NCI-H2227 treated with DMSO at 0.1 percent for 48 hours (cell line): ENCODE results near the gene BRME1.

Experiments
- DNase-seq: peaks from one replicate; lab custom pipeline; 2025; lab: John Stamatoyannopoulos, UW

BRME1 gene

GRCh38 chr19:13905634-13906520 is at the start of gene BRME1, which contains the start of gene CC2D1A:
BRME1 (minus strand) TSS chr19:13906117; CDS start chr19:13904892, 1,225 bp downstream.
CC2D1A (plus strand) TSS chr19:13906201; CDS start chr19:13906442, 241 bp downstream.
- peak; percentile 84 for DNase-seq

DNA sequence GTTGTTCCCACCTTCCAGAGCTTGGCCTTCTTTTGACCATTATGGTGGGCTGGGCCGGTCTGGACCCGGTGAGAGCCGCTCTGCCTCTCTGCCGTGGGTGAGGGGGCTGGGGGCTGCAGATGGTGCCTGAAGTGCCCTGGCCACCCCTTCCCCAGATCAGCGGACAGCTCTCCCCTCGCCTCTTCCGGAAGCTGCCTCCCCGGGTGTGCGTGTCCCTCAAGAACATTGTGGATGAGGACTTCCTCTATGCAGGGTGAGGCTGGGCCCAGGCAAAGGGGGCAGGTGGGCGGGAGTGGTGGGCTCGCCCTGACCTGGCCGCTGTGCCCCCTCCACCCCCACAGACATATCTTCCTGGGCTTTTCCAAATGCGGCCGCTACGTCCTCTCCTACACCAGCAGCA is 48.3 kb upstream of the BRME1 start:
- DNase-seq, result no peak

- DNase-seq, result peak; percentile 27
Observed at GRCh38 chr19:13952931-13953531, 47.1 kb upstream of the BRME1 start.

- peak; percentile 97 for DNase-seq
Observed at GRCh38 chr19:13952154-13952930, 46.4 kb upstream of the BRME1 start, which contains the start of gene DCAF15. DCAF15 (plus strand) TSS chr19:13952509; CDS start chr19:13952513, 4 bp downstream.

DNA sequence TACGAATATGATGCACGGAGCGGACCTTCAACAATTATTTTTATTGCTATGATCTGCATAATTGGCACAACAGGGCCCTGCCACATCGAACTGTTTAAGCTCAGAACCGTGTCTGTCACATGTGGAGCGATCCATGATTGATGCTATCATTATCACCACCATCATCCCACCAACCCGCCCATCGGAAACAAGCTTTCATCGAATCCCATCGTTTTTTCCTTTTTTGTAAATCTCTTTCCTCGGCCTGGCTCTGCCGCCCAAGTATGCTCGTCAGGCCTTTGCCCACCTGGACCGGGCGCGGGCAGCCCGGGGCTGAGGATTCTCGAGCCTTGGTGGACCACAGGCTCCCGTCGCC is 45.9 kb upstream of the BRME1 start:
- no peak for DNase-seq

GRCh38 chr19:13951043-13951442 is 45.1 kb upstream of the BRME1 start:
- DNase-seq, result no peak

GRCh38 chr19:13946414-13946813 is 40.5 kb upstream of the BRME1 start:
- no peak for DNase-seq

GRCh38 chr19:13942023-13942684 is 36.2 kb upstream of the BRME1 start:
- no peak for DNase-seq

GRCh38 chr19:13938301-13939064 is 32.6 kb upstream of the BRME1 start, which contains the start of gene PODNL1:
PODNL1 (minus strand) TSS chr19:13938417; CDS start chr19:13938181, 236 bp downstream.
- DNase-seq, result no peak

DNA sequence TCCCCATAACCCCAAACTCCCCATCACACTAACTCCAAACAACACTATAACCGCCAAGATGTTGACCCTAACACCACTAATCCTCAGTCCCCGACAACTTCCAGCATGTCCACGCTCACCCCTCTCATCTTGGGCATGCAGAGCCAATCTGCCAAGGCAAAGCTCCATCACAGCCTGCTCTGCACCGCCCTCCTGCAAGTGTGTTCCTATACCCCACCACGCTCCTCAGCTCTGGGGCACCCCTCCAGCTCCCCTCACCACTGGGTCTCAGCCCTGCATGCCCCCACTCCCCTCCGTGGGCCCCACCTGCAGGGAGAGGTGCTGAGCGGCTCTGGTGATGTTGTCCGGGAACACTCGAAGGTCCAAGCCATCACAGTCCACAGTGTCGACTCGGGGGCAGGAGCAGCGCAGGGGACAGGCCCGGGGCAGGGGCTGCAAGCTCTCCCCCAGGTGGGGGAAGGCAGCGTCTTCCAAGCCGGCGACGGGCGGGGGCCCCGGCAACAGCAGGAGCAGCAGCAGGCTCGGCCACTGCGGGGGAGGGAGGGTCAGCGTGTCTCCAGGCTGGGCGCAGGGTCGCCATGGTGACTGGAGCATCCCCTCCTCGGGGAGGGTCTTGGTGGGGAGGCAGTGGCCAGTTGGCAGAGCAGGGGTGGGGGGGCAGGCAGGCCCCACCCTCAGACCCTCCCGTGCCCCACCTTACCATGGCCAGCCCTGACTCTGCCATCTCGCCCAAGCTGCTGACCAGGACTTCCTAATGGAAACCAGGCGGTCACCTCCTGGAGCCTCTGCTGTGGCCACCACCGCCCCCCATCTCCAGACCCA is 31.8 kb upstream of the BRME1 start:
- peak; percentile 2 for DNase-seq

DNA sequence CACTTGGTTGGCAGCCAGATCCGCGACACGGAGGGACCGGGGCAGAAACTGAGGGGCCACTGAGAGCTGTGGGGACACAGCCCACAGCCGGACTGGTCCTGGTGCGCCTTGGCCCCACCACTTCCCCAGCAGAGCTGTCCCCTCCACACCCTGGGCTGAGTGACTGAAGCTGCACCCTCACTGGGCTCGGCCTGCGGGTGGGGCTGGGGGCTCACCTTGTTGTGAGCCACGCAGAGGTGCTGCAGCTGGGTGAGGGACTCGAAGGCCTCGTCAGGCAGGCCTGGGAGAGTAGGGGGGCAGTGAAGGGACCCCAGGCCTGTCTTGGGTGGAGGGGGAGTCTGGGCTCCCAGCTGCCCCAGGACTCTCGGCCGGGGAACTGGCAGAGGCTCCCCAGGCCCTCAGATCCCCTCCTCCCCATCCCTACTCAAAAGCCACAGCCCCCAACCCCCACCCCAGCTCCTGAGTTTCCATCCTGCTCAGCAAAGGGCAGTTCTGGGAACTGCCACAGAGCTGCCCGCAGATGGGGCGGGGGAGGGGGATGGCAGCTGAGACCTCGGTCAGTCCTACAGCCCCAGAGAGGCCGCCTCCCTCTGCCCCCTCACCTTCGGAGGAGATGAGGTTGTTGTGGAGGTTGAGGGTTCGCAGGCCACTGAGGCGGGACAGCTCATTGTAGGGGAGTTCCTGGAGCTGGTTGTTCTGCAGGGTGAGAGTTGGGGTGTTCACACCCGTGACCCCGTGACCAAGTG is 30.0 kb upstream of the BRME1 start:
- DNase-seq, result no peak

GRCh38 chr19:13934785-13935109 is 28.8 kb upstream of the BRME1 start:
- no peak for DNase-seq

DNA sequence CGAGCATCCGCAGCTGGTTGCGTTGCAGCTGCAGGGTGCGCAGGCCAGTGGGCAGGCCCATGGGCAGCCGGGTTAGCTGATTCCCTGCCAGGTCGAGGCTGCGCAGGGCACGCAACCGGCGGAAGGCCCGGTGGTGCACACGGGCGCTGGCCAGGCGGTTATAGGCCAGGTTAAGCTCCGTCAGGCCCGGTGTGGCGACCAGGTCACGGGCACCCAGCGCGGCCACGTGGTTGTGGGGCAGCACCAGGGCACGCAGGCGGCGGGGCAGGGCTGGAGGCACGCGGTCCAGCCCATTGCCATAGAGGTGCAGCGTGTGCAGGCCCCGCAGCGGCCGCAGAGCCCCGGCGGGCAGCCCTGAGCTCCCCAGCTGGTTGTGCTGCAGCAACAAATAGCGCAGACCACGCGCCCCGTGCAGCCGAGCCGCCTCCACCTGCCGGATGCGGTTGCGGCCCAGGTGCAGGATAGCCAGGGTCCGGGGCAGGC is 27.0 kb upstream of the BRME1 start:
- no peak for DNase-seq

DNA sequence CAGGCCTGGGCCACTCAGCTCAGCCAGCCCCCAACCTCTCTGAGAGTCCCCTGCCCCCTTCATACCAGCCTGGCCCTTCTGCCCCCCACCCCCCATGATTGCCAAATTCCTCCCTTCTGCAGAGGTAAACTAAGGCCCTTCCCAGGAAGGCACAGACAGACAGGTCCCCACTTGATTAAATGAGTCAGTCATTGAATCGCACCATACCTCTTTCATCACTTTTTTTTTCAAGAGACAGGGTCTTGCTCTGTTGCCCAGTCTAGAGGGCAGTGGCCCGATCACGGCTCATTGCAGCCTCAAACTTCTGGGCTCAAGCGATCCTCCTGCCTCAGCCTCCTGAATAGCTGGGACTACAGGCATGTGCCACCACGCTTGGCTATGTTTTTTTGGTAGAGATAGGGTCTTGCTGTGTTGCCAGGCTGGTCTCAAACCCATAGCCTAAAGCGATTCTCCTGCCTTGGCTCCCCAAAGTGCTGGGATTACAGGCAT is 26.3 kb upstream of the BRME1 start:
- DNase-seq, result no peak

DNA sequence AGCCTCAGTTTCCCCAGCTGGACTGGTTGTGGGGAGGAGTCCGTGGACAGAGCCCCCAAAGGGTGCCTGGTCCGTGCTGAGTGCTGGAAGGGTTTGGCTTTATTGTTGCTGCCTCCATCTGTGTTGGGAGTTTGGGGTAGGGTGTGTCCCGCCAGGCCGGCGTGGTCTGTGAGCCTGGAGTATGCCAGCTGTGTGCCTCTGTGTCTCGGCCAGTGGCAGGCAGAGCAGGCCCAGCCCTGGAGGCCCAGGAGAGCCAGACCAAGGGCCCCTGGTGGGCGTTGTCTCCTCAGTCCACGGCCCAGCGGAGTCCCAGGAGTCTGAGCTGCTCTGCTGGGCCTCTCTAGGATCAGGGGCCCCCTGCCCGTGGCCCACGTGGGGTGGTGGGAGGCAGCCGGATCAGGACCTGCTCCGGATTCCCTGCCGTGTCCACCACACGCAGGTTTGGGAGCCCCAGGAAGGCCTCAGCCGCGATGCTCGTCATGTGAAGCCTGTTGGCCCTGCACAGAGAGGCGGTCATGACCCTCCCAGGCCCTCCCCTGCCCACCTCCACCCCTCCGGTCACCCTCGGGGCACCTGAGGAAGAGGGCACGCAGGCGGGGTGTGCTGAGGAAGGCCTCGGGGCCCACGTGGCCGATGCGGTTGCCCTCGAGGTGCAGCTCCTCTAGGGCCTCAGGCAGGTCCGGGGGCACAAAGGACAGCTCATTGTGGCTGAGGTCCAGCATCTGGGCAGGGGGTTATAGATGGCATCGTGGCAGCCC is 25.7 kb upstream of the BRME1 start:
- DNase-seq, result no peak

- no peak for DNase-seq
Observed at GRCh38 chr19:13930402-13930801, 24.5 kb upstream of the BRME1 start.

DNA sequence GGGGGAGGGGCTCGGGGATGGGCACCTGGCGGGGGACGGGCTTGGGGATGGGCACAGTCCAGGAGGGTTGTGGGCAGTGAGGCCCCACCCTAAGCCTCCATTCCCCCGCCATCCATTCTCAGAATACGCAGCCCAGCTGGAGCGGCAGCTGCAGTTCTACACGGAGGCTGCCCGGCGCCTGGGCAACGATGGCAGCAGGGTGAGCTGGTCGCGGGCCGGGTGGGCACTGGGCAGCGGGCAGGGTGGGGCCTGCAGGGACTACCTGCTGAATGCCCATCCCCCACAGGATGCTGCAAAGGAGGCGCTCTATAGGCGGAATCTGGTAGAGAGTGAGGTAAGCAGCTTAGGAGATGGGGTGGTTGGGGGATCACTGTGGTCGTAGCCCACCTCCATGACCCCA is 24.0 kb upstream of the BRME1 start:
- DNase-seq, result no peak

DNA sequence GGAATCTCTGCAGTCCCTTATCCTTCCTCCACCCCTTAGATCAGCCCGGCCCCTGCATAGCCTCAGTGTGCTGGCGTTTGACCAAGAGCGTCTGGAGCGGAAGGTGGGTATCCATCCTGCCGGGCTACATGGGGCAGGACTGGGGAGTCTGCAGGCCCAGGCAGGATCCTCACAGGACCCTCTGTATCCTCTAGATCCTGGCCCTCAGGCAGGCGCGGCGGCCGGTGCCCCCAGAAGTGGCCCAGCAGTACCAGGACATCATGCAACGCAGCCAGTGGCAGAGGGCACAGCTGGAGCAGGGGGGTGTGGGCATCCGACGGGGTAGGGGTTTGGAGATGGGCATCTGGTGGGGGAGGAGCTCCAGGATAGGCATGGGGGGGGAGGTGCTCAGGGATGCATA is 23.4 kb upstream of the BRME1 start:
- no peak for DNase-seq

DNA sequence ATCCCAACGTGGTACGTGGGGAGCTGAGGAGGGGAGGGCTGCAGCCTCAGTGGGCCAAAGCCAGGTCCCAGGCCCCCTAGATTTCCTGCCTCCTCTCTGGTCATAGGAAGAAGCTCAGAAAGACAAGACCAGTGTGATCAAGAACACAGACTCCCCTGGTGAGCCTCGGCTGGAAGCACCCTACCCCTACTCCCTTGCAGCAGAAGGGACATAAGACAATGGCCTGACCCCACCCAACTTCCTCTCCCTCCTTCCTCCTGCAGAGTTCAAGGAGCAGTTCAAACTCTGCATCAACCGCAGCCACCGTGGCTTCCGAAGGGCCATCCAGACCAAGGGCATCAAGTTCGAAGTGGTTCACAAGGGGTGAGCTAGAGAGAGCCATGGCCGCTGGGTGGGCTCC is 20.8 kb upstream of the BRME1 start:
- DNase-seq, result no peak
